ENCODE measurements around the gene ERLIN1.

The ERLIN1 gene

GRCh38 chr10:100182908-100183307 lies 2.9 kb downstream of the ERLIN1 start:
- 0 out of 2 replicates have a peak, but pooled peaks have one; percentile 53 for TF ChIP-seq PRDM6 (tag by site-specific recombination; IDR thresholded peaks at IDR 0.05)
- no peak for TF ChIP-seq YY1 (tag by site-specific recombination; IDR thresholded peaks at IDR 0.05)
- TF ChIP-seq ZBTB49 (tag by site-specific recombination; IDR thresholded peaks at IDR 0.05; ENCODE audit: low read depth) = no peak
- no peak for TF ChIP-seq SALL2 (tag by site-specific recombination; IDR thresholded peaks at IDR 0.05; ENCODE audit: borderline replicate concordance)
- TF ChIP-seq ZNF266 (tag by site-specific recombination; IDR thresholded peaks at IDR 0.05; ENCODE audit: low read depth) = no peak
- H3K27ac ChIP-seq (ENCODE audit: extremely low read depth, low read depth, low read length) = no peak overlapping the region
- H3K36me3 ChIP-seq (ENCODE audit: control insufficient read depth in 2 of 2, insufficient read depth in 1 of 2, low read length in 2 of 2) = peaks cover 31 to 44% of the 10 kb centered on the region in 2 experiments
- ChIA-PET CTCF (interaction anchor here (0.5 kb wide), 1 partner anchor 412 kb away, joined by 3 read pairs; no protein-coding TSS in a partner anchor), POLR2A (no interaction called here)
- no peaks in the 10 kb centered on the region for H3K9me3 ChIP-seq (ENCODE audit: control insufficient read depth, insufficient read depth, low read depth, low read length)
- no peak overlapping the region for H3K4me3 ChIP-seq (ENCODE audit: low read depth, low read length)
- no peaks in the 10 kb centered on the region for H3K4me1 ChIP-seq (ENCODE audit: control insufficient read depth, insufficient read depth, low read length)

GRCh38 chr10:100182281-100182680 lies 3.5 kb downstream of the ERLIN1 start:
- peaks cover 31 to 49% of the 10 kb centered on the region in 2 experiments for H3K36me3 ChIP-seq (ENCODE audit: control insufficient read depth in 2 of 2, insufficient read depth in 1 of 2, low read length in 2 of 2)
- no peak overlapping the region for H3K27ac ChIP-seq (ENCODE audit: extremely low read depth, low read depth, low read length)
- TF ChIP-seq ZFP37 (tag by site-specific recombination; IDR thresholded peaks at IDR 0.05) (no peak), ZNF157 (tag by site-specific recombination; IDR thresholded peaks at IDR 0.05) (no peak), ZNF133 (tag by site-specific recombination; IDR thresholded peaks at IDR 0.05) (no peak), REPIN1 (tag by site-specific recombination; IDR thresholded peaks at IDR 0.05; ENCODE audit: low read depth) (no peak), ZSCAN5A (tag by site-specific recombination; IDR thresholded peaks at IDR 0.05) (no peak), EGR2 (tag by site-specific recombination; IDR thresholded peaks at IDR 0.05; ENCODE audit: low read depth) (no peak), ZNF518A (tag by site-specific recombination; conservative IDR thresholded peaks at IDR 0.05; ENCODE audit: low read depth) (no peak), ZNF302 (tag by site-specific recombination; IDR thresholded peaks at IDR 0.05; ENCODE audit: low read depth) (no peak), ZBTB8A (tag by site-specific recombination; IDR thresholded peaks at IDR 0.05) (no peak), ZNF670 (tag by site-specific recombination; IDR thresholded peaks at IDR 0.05; ENCODE audit: low read depth) (no peak), ELK4 (IDR thresholded peaks at IDR 0.05; ENCODE audit: borderline replicate concordance, low read depth, low read length) (no peak), ZBTB20 (tag by site-specific recombination; IDR thresholded peaks at IDR 0.05) (no peak)
- POLR2A ChIA-PET = no interaction called here
- CTCF ChIA-PET = interaction anchor here (0.7 kb wide), 1 partner anchor 301 kb away, joined by 4 read pairs; no protein-coding TSS in a partner anchor
- H3K4me3 ChIP-seq (ENCODE audit: low read depth, low read length) = no peak overlapping the region
- no peaks in the 10 kb centered on the region for H3K9me3 ChIP-seq (ENCODE audit: control insufficient read depth, insufficient read depth, low read depth, low read length)
- no peaks in the 10 kb centered on the region for H3K4me1 ChIP-seq (ENCODE audit: control insufficient read depth, insufficient read depth, low read length)

All from HEK293 (cell line).